AG09319 (cell line): ENCODE data around the gene BTBD1.

Experiments
- DNase-seq: peaks from one replicate; pipeline ENCODE4 v3.0.0-alpha.2; 2010; ENCODE audit warnings: low read depth; ENCODE audit errors: extremely low read depth
- TF ChIP-seq, protein P1 (sequence below): IDR thresholded peaks from 2 replicates; pipeline ENCODE4 v1.5.1; 2011; ENCODE audit warnings: low read depth, mild to moderate bottlenecking, inconsistent platforms, low read length, moderate library complexity

Gene BTBD1

DNA sequence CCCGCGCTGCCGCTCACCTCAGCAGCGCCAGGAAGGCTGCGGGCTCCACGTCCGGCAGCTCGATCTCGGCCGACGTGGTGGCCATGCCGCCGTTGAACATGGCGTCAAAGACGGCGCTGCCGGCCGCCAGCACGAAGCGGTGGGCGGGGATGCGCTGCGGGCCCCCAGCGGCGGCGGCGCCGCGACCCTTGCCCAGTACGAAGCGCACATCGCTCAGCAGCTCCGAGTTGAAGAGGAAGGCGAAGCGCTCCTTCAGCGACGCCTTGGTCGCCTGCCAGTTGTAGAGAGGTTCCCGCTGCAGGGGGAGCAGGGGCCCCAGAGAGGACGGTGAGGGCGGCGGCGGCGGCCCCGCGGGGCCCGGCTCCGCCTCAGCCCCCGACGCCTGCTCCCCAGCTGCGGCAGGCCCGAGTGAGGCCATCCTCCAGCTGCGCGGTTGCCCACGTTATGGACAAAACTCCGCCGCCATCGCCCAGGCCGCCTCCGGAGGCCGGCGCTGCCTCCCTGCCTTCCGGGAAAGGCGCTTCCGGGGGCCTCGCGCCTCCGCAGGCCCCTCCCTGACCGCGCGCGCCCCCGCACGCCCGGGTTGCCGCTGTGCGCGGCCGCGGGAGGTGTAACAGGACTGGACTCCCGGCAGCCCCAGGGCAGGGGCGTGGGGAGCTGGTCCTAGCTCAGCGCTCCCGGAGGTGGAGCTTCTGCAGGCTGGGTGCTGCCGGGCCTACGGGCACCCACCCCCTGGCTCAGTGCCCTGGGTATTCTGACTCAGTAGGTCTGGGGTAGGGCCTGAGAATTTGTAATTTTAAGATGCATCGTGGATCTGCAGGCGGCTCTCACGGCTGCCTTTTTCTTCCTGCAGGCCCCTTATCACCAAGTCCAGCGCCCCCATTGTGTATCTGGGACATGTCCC lies at the start of gene BTBD1:
TSS of gene BTBD1 (minus strand) at position 519 of the 904 bp plus-strand sequence. CDS start at position 418, 101 bp downstream.
- peak; percentile 91 for DNase-seq
- TF ChIP-seq, protein P1, sequence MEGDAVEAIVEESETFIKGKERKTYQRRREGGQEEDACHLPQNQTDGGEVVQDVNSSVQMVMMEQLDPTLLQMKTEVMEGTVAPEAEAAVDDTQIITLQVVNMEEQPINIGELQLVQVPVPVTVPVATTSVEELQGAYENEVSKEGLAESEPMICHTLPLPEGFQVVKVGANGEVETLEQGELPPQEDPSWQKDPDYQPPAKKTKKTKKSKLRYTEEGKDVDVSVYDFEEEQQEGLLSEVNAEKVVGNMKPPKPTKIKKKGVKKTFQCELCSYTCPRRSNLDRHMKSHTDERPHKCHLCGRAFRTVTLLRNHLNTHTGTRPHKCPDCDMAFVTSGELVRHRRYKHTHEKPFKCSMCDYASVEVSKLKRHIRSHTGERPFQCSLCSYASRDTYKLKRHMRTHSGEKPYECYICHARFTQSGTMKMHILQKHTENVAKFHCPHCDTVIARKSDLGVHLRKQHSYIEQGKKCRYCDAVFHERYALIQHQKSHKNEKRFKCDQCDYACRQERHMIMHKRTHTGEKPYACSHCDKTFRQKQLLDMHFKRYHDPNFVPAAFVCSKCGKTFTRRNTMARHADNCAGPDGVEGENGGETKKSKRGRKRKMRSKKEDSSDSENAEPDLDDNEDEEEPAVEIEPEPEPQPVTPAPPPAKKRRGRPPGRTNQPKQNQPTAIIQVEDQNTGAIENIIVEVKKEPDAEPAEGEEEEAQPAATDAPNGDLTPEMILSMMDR, result peak; percentile 9

DNA sequence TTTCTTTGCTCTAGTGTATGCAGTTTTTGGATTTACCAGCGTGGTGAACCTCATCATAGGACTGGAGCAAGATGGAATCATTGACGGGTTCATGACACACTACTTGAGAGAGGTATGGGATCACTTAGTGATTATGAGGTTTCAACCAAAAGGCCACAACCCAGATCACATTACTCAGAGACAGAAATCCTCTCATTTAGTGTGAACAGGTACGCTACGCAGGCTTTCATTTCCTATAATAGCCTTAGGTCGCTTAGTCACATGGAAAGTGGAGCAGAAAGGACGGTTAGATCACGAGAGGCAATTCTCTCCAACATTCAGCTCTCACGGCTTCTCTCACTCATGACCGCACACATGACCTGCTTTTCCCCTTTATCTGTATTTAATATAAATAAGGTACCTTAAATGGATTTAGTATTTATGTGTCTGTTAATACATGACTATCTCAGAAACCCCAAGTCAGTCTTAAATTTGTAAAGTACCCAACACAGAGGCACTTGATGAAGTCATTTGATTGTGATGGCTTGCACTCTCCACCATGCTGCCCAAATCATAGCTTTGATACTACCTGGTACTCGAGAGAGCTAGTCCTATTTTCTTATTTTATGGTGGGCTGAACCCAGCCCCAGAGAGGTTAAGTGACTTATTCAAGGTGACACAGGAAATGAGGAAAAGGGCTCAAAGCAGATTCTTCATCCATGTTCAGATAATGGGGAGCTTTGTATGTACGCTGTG lies 48.9 kb upstream of the BTBD1 start:
- DNase-seq, result no peak
- TF ChIP-seq, protein P1, result no peak

DNA sequence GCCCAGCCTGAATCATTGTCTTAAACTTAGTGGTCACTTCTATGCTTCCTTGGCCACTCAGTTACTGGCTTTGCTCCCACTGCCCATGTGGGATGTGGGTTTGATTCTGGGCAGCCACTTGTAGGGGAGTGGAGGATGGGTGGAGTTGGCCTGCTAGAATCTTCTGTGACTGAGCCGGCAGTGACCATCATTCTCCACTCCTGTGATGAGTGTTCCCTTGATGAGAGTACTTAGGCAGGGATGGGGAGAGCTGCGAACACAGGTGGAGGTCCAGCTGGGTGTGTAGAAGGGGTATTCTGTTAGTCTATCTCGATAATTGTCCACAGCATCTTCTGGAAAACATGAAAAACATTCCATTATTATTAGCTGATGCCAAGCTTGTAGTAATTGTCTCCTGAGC lies 48.4 kb upstream of the BTBD1 start:
- no peak for DNase-seq
- TF ChIP-seq, protein P1, result no peak

DNA sequence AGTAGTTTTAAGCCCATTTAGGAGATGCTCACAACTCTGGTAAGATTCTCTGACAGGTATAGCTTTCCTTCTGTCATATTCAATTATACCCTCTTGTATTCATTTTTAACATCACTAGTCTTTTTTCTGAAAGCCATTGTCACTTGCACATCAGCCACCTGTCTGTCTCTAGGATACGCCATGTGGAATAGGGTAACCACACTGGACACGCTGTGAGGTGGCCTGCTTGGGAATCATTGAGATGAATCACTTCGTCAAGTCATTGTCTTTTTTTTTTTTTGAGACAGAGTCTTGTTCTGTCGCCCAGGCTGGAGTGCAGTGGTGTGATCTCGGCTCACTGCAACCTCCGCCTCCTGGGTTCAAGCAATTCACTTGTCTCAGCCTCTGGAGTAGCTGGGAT lies 47.8 kb upstream of the BTBD1 start:
- no peak for DNase-seq
- TF ChIP-seq, protein P1, result no peak

DNA sequence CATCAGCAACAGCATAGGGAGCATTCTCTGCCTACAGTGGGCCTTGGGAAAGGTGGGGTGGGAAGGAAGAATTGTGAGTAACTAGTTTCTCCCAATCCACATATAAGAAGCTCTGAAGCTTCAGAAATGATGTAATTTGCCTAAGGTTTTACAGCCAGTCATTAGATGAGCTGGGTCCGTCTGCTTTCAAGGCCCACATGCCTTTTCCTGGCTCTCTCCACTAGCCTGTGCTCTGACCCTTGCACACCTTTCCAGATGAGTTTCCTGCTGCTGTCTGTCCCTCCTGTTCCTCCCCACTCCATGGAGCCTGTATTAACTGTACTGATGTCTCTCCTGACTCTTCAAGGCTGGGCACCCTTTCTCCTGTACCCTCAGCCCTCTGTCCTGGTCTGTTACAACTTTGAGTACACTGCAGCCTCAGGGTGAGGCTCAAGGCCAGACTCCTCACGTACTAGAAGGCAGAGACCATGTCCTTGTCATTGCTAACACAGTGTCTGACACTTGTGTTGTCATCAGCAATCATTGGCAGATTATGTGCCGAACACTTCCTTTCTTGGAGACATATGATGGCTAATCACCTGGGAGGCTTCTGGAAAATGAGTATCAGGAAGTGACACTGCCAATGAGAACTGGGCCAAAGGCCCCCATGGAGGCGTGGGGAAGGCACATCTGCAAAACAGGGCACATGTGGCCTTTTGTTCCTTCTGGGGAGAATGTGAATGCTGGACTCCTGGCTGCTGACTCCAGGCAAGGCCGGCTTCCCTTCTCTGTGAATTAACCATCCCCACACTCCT lies 47.0 kb upstream of the BTBD1 start:
- TF ChIP-seq, protein P1, result no peak
- no peak for DNase-seq

DNA sequence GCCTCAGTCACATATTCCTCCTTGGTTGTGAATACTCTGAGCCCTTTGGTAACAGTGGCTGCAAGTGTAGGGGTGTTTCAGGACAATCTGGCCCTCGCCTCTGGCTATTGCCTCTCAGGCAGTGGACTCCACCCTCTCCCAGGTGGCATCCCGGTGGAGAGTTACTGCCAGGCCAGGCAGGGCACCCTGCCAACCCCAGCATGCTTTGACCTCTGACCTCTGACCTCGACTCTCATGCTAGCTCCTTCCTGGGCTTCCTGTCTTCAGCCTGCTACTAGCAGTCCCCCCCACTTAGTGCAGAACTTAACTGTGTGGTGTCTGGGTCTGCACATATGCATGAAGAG lies 45.9 kb upstream of the BTBD1 start:
- DNase-seq, result no peak
- TF ChIP-seq, protein P1, result no peak
